D341Med (cell line): ENCODE results near the gene ZNF286A.
"Not testable (repeated sequence)": the region's sequence is repeated elsewhere in the genome, so short reads cannot be mapped to it uniquely, and the experiment has no call there.

ENCODE experiments used
- DNase-seq: peaks from one replicate; pipeline ENCODE4 v3.0.0; 2012; ENCODE audit warnings: low spot score

ZNF286A gene

GRCh38 chr17:15699413-15699924, at the start of gene ZNF286A:
ZNF286A (plus strand) TSS chr17:15699752; CDS start chr17:15700330, 578 bp downstream.
- peak; percentile 90 for DNase-seq

- no peak for DNase-seq
Observed at GRCh38 chr17:15649861-15650421, 49.6 kb upstream of the ZNF286A start.

GRCh38 chr17:15650741-15651582, 48.6 kb upstream of the ZNF286A start:
- DNase-seq, result no peak

- peak; percentile 34 for DNase-seq
Observed at GRCh38 chr17:15651583-15652110, 47.9 kb upstream of the ZNF286A start.

- DNase-seq, result no peak
Observed at GRCh38 chr17:15652960-15653359, 46.6 kb upstream of the ZNF286A start.

GRCh38 chr17:15654401-15654800, 45.2 kb upstream of the ZNF286A start:
- DNase-seq, result not testable (repeated sequence)

GRCh38 chr17:15654886-15655561, 44.5 kb upstream of the ZNF286A start:
- DNase-seq, result no peak

- DNase-seq, result no peak
Observed at GRCh38 chr17:15657868-15658267, 41.7 kb upstream of the ZNF286A start.

- no peak for DNase-seq
Observed at GRCh38 chr17:15658296-15658695, 41.3 kb upstream of the ZNF286A start.

GRCh38 chr17:15659236-15659635, 40.3 kb upstream of the ZNF286A start:
- DNase-seq, result no peak

GRCh38 chr17:15659663-15660062, 39.9 kb upstream of the ZNF286A start:
- no peak for DNase-seq

- no peak for DNase-seq
Observed at GRCh38 chr17:15660077-15660476, 39.5 kb upstream of the ZNF286A start.

GRCh38 chr17:15662681-15663080, 36.9 kb upstream of the ZNF286A start:
- no peak for DNase-seq

- DNase-seq, result no peak
Observed at GRCh38 chr17:15663176-15663575, 36.4 kb upstream of the ZNF286A start.

GRCh38 chr17:15663691-15664090, 35.9 kb upstream of the ZNF286A start:
- no peak for DNase-seq

- not testable (repeated sequence) for DNase-seq
Observed at GRCh38 chr17:15669526-15669925, 30.0 kb upstream of the ZNF286A start.

- not testable (repeated sequence) for DNase-seq
Observed at GRCh38 chr17:15674640-15675039, 24.9 kb upstream of the ZNF286A start.

- not testable (repeated sequence) for DNase-seq
Observed at GRCh38 chr17:15675991-15676390, 23.6 kb upstream of the ZNF286A start.

- DNase-seq, result not testable (repeated sequence)
Observed at GRCh38 chr17:15683135-15683534, 16.4 kb upstream of the ZNF286A start.

GRCh38 chr17:15683824-15684478, 15.6 kb upstream of the ZNF286A start, which contains the start of gene TRIM16:
TRIM16 (minus strand) TSS chr17:15684311; CDS start chr17:15651609, 32,702 bp downstream.
- peak; percentile 62 for DNase-seq

- DNase-seq, result not testable (repeated sequence)
Observed at GRCh38 chr17:15687494-15687893, 12.1 kb upstream of the ZNF286A start.

GRCh38 chr17:15698967-15699366, 585 bp upstream of the ZNF286A start:
- DNase-seq, result not testable (repeated sequence)
